GM12873 (cell line): Measurements from ENCODE around the gene MTM1.

ENCODE experiments used
- CTCF ChIP-seq: IDR thresholded peaks from 2 replicates; pipeline ENCODE4 v1.5.1; 2012; ENCODE audit warnings: low read depth, mild to moderate bottlenecking, moderate library complexity, low read length, control low read depth; ENCODE audit not compliant: insufficient read depth; ENCODE audit errors: missing control alignments

Gene MTM1

GRCh38 chrX:150696866-150697265 is 128.4 kb downstream of the MTM1 start:
- TF ChIP-seq CTCF: no peak

GRCh38 chrX:150697641-150698040 is 129.2 kb downstream of the MTM1 start:
- TF ChIP-seq CTCF: no peak

GRCh38 chrX:150698981-150699380 is 130.6 kb downstream of the MTM1 start:
- TF ChIP-seq CTCF: no peak

- TF ChIP-seq CTCF: no peak
Observed at GRCh38 chrX:150700107-150700506, 131.7 kb downstream of the MTM1 start.

GRCh38 chrX:150701377-150701776 is 133.0 kb downstream of the MTM1 start:
- no peak for TF ChIP-seq CTCF

DNA sequence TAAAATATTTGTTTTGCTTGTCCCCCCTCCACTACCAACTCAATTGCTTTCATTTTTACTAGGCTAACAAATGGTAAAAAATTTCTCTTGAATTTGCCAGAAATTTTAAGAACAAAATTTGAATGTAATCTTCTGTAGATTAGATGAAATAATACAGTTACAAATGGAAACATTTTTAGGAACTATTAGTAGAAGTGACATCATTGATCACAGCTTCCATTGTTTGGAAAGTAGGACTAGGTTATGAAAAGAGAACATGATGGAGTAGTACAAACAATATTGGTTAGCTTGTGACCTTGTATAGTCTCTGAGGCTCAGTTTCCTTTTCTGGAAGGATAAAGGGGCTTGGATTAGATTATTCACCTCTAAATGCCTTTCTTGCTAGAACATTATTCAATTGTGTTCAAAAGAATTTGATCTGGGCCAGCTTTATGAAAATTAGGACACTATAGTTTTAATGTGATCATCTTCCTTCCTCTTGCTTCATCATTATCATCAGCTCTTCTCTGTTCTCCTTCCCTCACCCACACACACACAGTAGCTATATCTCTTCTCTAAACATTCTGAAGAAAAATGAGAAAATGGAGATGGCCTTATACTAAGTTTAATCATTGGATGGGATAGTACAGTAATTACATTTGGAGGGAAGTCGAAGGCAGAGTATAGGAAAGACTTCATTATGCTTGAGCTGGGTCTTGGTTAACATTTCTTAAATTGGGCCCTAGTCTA is 134.7 kb downstream of the MTM1 start:
- no peak for TF ChIP-seq CTCF

- TF ChIP-seq CTCF: no peak
Observed at GRCh38 chrX:150703695-150703974, 135.2 kb downstream of the MTM1 start.
